ENCODE measurements around the gene CHPT1. TPM values are rescaled to one million over a fixed set of nuclear protein-coding genes. Genes with fewer than 3 reads are reported as not detected.

Gene CHPT1
- total and polyA plus RNA-seq, 2 donors (not counting 1 experiment from before 2014, with no cell fraction given): 34.8 to 62.9 TPM

- Histone ChIP-seq H3K9me3 (ENCODE audit: control insufficient read depth, insufficient read depth, low read depth, low read length) (no peaks in the 10 kb centered on the region), H3K9ac (ENCODE audit: insufficient read depth, low read length) (no peak overlapping the region), H3K79me2 (ENCODE audit: control insufficient read depth, insufficient read depth, low read length) (no peaks in the 10 kb centered on the region), H3K27ac (ENCODE audit: insufficient read depth, low read length) (no peak overlapping the region), H3K27me3 (ENCODE audit: control insufficient read depth, insufficient read depth, low read length) (no peaks in the 10 kb centered on the region), H2AFZ (ENCODE audit: low read length) (no peak overlapping the region), H4K20me1 (ENCODE audit: control insufficient read depth, extremely low read depth, insufficient read depth, low read length) (no peaks in the 10 kb centered on the region), H3K4me1 (ENCODE audit: control insufficient read depth, extremely low read depth, insufficient read depth, low read length) (no peaks in the 10 kb centered on the region), H3K4me3 (replicated peaks in 1 of 4; ENCODE audit: control extremely low read depth in 1 of 4, insufficient read depth in 1 of 4, low read depth in 3 of 4, low read length in 4 of 4) (no peak overlapping the region), H3K4me2 (ENCODE audit: extremely low read depth, insufficient read depth, low read length) (no peak overlapping the region), H3K36me3 (ENCODE audit: control insufficient read depth, insufficient read depth, low read length) (peaks cover 2% of the 10 kb centered on the region)
- TF ChIP-seq EZH2 (IDR thresholded peaks at IDR 0.05; ENCODE audit: low read length, missing control alignments): no peak
- TF ChIP-seq CTCF (conservative IDR thresholded peaks at IDR 0.05 in 1 of 2, IDR thresholded peaks at IDR 0.05 in 1 of 2; ENCODE audit: low read depth in 1 of 2, low read length in 2 of 2): peak; percentile 75 to 94
- peak; percentile 15 to 58 for DNase-seq (ENCODE audit: low read depth in 2 of 2)
Observed at GRCh38 chr12:101759396-101760047, 62.1 kb downstream of the CHPT1 start.

GRCh38 chr12:101761350-101761749, 63.9 kb downstream of the CHPT1 start:
- Histone ChIP-seq H3K9me3 (ENCODE audit: control insufficient read depth, insufficient read depth, low read depth, low read length) (no peaks in the 10 kb centered on the region), H3K27me3 (ENCODE audit: control insufficient read depth, insufficient read depth, low read length) (no peaks in the 10 kb centered on the region), H3K4me3 (replicated peaks in 1 of 4; ENCODE audit: control extremely low read depth in 1 of 4, insufficient read depth in 1 of 4, low read depth in 3 of 4, low read length in 4 of 4) (no peak overlapping the region), H3K4me2 (ENCODE audit: extremely low read depth, insufficient read depth, low read length) (no peak overlapping the region), H2AFZ (ENCODE audit: low read length) (no peak overlapping the region), H4K20me1 (ENCODE audit: control insufficient read depth, extremely low read depth, insufficient read depth, low read length) (no peaks in the 10 kb centered on the region), H3K79me2 (ENCODE audit: control insufficient read depth, insufficient read depth, low read length) (no peaks in the 10 kb centered on the region), H3K36me3 (ENCODE audit: control insufficient read depth, insufficient read depth, low read length) (peaks cover 2% of the 10 kb centered on the region), H3K27ac (ENCODE audit: insufficient read depth, low read length) (no peak overlapping the region), H3K4me1 (ENCODE audit: control insufficient read depth, extremely low read depth, insufficient read depth, low read length) (no peaks in the 10 kb centered on the region), H3K9ac (ENCODE audit: insufficient read depth, low read length) (no peak overlapping the region)
- DNase-seq (ENCODE audit: low read depth in 2 of 2): peak in 1 of 2 donors; percentile 12
- TF ChIP-seq CTCF (conservative IDR thresholded peaks at IDR 0.05 in 1 of 2, IDR thresholded peaks at IDR 0.05 in 1 of 2; ENCODE audit: low read depth in 1 of 2, low read length in 2 of 2) (no peak), EZH2 (IDR thresholded peaks at IDR 0.05; ENCODE audit: low read length, missing control alignments) (no peak)

GRCh38 chr12:101761781-101762180, 64.3 kb downstream of the CHPT1 start:
- H3K36me3 ChIP-seq (ENCODE audit: control insufficient read depth, insufficient read depth, low read length): peaks cover 2% of the 10 kb centered on the region
- no peaks in the 10 kb centered on the region for H3K27me3 ChIP-seq (ENCODE audit: control insufficient read depth, insufficient read depth, low read length)
- no peak for TF ChIP-seq CTCF (conservative IDR thresholded peaks at IDR 0.05 in 1 of 2, IDR thresholded peaks at IDR 0.05 in 1 of 2; ENCODE audit: low read depth in 1 of 2, low read length in 2 of 2)
- no peak for TF ChIP-seq EZH2 (IDR thresholded peaks at IDR 0.05; ENCODE audit: low read length, missing control alignments)
- no peak overlapping the region for H3K27ac ChIP-seq (ENCODE audit: insufficient read depth, low read length)
- no peaks in the 10 kb centered on the region for H3K9me3 ChIP-seq (ENCODE audit: control insufficient read depth, insufficient read depth, low read depth, low read length)
- no peak overlapping the region for H3K4me3 ChIP-seq (replicated peaks in 1 of 4; ENCODE audit: control extremely low read depth in 1 of 4, insufficient read depth in 1 of 4, low read depth in 3 of 4, low read length in 4 of 4)
- no peak overlapping the region for H2AFZ ChIP-seq (ENCODE audit: low read length)
- no peaks in the 10 kb centered on the region for H3K4me1 ChIP-seq (ENCODE audit: control insufficient read depth, extremely low read depth, insufficient read depth, low read length)
- no peaks in the 10 kb centered on the region for H3K79me2 ChIP-seq (ENCODE audit: control insufficient read depth, insufficient read depth, low read length)
- H4K20me1 ChIP-seq (ENCODE audit: control insufficient read depth, extremely low read depth, insufficient read depth, low read length): no peaks in the 10 kb centered on the region
- H3K9ac ChIP-seq (ENCODE audit: insufficient read depth, low read length): no peak overlapping the region
- no peak for DNase-seq (ENCODE audit: low read depth in 2 of 2)
- H3K4me2 ChIP-seq (ENCODE audit: extremely low read depth, insufficient read depth, low read length): no peak overlapping the region
